ENCODE data around the gene RHEBL1. TPM values are rescaled to one million over a fixed set of nuclear protein-coding genes. Genes with fewer than 3 reads are reported as not detected.

Gene RHEBL1, protein sequence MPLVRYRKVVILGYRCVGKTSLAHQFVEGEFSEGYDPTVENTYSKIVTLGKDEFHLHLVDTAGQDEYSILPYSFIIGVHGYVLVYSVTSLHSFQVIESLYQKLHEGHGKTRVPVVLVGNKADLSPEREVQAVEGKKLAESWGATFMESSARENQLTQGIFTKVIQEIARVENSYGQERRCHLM
- 1 to 10 TPM in 2 of 9 donors, under 1 TPM in 2, not detected in 5; 0.19 to 2.0 (median 0.72) TPM for total RNA-seq
- under 1 TPM; 0.37 to 0.50 TPM for polyA plus RNA-seq
- long read RNA-seq, donor 1 = 0 reads
- long read RNA-seq, donor 2 = 0 reads
- long read RNA-seq, donor 3 = 0 reads

- DNase-seq (peak; percentile 98 to 99 (median 99)), ATAC-seq (peak; percentile 100)
- H3K27ac ChIP-seq = peak within 1 kb of the TSS in 10 of 12 donors; percentile 14 to 79 (median 68)
- no peaks in the 10 kb centered on the region for H3K36me3 ChIP-seq
- peak in 1 of 12 donors; percentile 13 for TF ChIP-seq CTCF (IDR thresholded peaks at IDR 0.05)
- peak in 1 of 2 donors; percentile 53 for TF ChIP-seq POLR2A (IDR thresholded peaks at IDR 0.05)
- no peaks in the 10 kb centered on the region for H3K9me3 ChIP-seq
- peak within 1 kb of the TSS; percentile 52 to 90 (median 80) for H3K4me3 ChIP-seq
- H3K4me1 ChIP-seq = peaks cover 0 to 19% (median 14%) of the 10 kb centered on the region in 12 donors
- intact Hi-C loops (cut with DNase I) = loop anchor here in 7 of 10 donors (5.0 to 10.0 kb wide), 3 partner anchors 33 to 163 kb away; no protein-coding TSS in a partner anchor
- H3K27me3 ChIP-seq = no peaks in the 10 kb centered on the region
- WGBS, 4 donors = 0 to 1% (median 0%) methylated on average over 42 to 60 of the region's 60 CpGs
Measured at GRCh38 chr12:49069507-49070346, at the start of gene RHEBL1. TSS of gene RHEBL1 (minus strand) at chr12:49069979. CDS start at chr12:49069785, 194 bp downstream.

DNA sequence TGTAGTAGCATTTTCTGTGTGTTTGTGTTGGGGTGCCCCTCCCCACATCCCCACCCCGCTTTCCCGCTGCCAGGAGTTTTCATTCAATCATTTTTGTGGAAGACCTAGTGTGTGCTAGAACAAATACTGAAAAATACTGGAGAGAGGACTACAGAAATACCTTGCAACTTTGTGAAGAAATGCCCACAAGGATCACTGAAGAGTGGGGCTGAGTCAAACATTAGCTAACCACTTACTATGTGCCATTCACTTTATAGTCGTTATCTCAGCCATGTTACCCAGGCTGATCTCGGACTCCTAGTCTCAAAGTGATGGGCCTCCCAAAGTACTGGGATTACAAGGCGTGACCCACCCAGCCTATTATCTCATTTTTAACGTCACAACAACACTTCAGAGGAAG, 41.4 kb upstream of the RHEBL1 start:
- no peak for ATAC-seq
- Histone ChIP-seq H3K9me3 (no peaks in the 10 kb centered on the region), H3K27me3 (no peaks in the 10 kb centered on the region), H3K4me1 (peaks cover 0 to 44% (median 37%) of the 10 kb centered on the region in 12 donors), H3K4me3 (peak overlapping the region in 10 of 12 donors; percentile 71 to 100 (median 96)), H3K27ac (peak overlapping the region; percentile 94 to 100 (median 99)), H3K36me3 (peaks cover 0 to 10% (median 5%) of the 10 kb centered on the region in 9 donors)
- WGBS, 4 donors = 55 to 67% (median 58%) methylated on average over 6 of the region's 6 CpGs
- TF ChIP-seq POLR2A (IDR thresholded peaks at IDR 0.05) (no peak), CTCF (IDR thresholded peaks at IDR 0.05) (no peak)
- no peak for DNase-seq
- intact Hi-C loops (cut with DNase I) = loop anchor here in 1 of 10 donors (2.0 kb wide), 1 partner anchor 20 kb away; the partner anchor contains the start of gene TUBA1B

DNA sequence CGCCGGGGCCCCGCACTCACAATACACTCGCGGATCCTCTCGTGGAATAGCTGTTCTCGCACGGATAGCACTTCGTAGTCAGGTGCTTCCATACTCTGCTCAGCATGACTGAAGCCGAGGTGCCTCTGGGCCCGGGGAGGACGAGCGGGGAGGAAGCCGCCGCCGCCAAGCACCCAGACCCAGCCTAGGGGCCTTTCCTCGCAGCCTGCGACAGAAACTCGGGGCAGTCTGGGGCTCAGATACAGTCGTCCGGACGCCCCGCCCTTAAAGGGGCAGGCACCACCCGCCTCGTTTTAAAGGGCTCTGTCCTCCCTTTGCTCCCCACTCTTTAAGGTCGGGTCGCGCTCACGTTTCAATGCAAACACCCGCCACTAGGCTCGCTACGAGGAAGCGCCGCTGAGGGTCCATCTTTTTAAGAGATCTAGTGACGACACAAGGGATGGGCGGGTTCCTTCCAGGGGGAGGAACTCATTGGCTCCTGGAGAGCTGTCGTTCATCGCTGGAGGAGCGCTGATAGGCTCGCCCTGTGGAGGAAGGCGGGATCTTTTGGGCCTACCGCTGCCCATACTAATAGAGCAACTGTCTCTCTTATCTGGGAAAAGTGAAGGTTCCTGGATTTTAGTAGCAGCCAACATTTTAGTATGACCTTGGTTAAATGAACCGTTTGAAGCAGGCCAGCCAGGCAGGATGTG, 40.8 kb upstream of the RHEBL1 start, which contains the start of gene LMBR1L:
Gene LMBR1L, minus strand, starts transcription at position 384 of the 692 bp plus-strand sequence. Its CDS starts 292 bp downstream, at position 92.
- H3K27ac ChIP-seq = peak within 1 kb of the TSS; percentile 94 to 100 (median 99)
- intact Hi-C loops (cut with DNase I) = loop anchor here in 2 of 10 donors (1.0 to 2.0 kb wide), 2 partner anchors 20 kb away; partner anchors contain the start of gene TUBA1B (in 1 of the 2)
- ATAC-seq (peak; percentile 96 to 98 (median 97)), DNase-seq (peak; percentile 95 to 98 (median 96))
- peak in 11 of 12 donors; percentile 25 to 71 (median 49) for TF ChIP-seq CTCF (IDR thresholded peaks at IDR 0.05)
- TF ChIP-seq POLR2A (IDR thresholded peaks at IDR 0.05) = peak; percentile 60 to 91
- H3K36me3 ChIP-seq = peaks cover 0 to 15% (median 7%) of the 10 kb centered on the region in 9 donors
- WGBS, 4 donors = 0 to 1% (median 0%) methylated on average over 25 to 43 of the region's 43 CpGs
- H3K9me3 ChIP-seq = no peaks in the 10 kb centered on the region
- no peaks in the 10 kb centered on the region for H3K27me3 ChIP-seq
- H3K4me3 ChIP-seq = peak within 1 kb of the TSS; percentile 71 to 100 (median 96)
- H3K4me1 ChIP-seq = peaks cover 3 to 50% (median 43%) of the 10 kb centered on the region in 12 donors

Measured in heart left ventricle (tissue), 16 donors.